HG03045 (cell line): ENCODE measurements around the gene SNX8.
"Not testable (repeated sequence)": the region's sequence is repeated elsewhere in the genome, so short reads cannot be mapped to it uniquely, and the experiment has no call there.

ENCODE experiments used
- ATAC-seq: cut with Tn5 transposase; IDR thresholded peaks from one replicate; pipeline ENCODE4 v1.9.1; 2021; ENCODE audit warnings: mild to moderate bottlenecking, moderate library complexity; ENCODE audit not compliant: unreplicated experiment

Gene SNX8

DNA sequence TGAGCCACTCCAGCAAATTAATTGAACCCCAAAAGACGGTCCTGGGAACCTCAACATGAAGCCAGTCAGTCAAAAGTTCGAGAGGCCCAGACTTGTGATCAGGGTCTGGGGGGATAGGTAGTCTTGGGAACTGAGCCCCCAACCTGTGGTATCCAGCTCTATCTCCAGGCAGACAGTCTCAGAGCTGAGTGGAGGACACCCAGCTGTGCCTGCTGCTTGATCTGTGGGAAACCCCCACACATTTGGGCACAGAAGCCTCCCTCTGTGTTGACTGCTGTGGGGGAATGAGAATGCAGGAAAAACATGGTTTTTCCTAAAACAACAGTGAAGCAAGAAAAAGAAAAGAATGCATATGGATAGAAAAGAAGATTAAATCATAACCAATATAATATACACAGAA, 16.3 kb upstream of the SNX8 start:
- ATAC-seq, result no peak

DNA sequence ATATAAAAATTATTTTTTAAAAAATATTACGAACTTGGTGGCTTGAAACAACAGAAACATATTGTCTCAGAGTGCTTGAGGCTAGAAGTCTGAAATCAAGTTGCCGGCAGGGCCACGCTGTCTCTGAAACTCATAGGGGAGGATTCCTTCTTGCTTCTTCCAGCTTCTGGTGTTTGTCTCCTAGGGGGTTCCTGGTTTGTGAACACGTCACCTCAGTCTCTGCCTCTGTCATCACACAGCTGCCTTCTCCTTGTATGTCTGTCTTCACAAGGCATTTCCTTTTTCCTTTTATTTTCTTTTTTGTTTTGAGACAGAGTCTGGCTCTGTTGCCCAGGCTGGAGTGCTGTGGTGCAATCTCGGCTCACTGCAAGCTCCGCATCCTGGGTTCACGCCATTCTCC, 12.7 kb upstream of the SNX8 start:
- no peak for ATAC-seq

DNA sequence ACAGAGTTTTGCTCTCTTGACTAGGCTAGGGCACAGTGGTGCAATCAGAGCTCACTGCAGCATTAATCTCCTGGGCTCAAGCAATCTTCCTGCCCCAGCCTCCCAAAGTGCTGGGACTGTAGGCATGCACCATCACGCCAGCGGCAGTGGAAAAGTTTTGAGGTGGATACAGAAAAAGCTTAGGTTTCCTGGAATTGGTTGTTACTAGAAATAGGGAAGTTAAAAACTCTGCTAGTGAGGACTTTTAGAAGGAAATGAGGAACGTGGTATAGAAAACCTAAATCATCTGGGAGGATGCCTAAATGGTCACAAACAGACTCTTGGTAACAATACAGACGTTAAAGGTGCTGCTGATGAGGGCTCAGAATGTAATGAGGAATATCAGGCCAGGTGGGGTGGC, 10.9 kb upstream of the SNX8 start:
- no peak for ATAC-seq

DNA sequence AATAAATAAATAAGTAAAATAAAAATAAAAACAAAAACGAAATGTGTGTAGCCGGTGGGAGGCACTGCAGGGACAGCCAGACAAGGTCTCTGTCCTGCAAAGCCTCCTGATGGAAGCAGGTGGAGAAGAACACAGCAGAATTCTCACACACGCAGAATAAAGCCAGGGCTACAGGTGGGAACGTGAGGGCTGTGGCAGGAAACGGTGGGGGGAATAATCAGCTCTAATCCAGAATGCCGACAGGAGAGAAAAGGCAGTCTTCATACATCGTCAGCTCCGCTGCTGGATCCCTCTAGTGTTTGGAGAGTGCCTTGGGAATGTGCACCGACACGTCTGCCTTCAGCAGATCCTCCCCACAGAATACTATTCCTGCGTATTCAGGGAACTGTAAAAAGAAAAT, 6.8 kb upstream of the SNX8 start:
- ATAC-seq, result no peak

DNA sequence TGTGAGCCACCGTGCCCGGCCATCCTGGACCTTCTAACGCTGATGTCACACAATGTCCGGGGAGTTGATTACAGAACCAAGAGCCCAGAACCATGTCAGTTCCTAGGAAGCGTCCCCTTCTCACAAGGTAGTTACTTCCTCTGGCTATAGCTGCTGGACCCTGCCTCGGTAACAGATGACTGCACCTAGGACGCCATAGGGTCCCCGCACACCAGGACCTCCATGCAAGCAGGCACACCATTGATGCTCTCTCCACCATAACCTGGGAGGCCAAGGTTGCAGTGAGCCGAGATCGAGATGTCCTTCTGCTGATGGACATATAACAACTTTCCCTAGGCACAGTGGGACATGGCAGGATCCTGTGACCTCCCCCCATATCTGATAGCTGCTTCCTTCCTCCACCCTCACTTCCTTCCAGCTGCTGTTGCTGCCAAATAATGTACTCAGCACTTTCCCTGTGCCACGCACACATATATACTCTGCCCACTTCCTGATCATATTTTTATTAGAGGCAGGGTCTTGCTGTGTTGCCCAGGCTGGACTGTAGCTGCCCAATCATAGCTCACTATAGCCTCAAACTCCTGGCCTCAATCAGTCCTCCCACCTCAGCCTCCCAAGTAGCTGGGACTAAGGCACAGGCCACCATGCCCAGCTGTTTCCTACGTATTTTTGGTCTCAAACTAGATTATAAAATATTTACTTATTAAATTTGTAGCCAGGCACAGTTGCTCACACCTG, 3.5 kb upstream of the SNX8 start:
- ATAC-seq, result no peak

GRCh38 chr7:2316578-2316977, 2.3 kb upstream of the SNX8 start:
- ATAC-seq, result no peak

GRCh38 chr7:2315787-2316186, 1.5 kb upstream of the SNX8 start:
- no peak for ATAC-seq

DNA sequence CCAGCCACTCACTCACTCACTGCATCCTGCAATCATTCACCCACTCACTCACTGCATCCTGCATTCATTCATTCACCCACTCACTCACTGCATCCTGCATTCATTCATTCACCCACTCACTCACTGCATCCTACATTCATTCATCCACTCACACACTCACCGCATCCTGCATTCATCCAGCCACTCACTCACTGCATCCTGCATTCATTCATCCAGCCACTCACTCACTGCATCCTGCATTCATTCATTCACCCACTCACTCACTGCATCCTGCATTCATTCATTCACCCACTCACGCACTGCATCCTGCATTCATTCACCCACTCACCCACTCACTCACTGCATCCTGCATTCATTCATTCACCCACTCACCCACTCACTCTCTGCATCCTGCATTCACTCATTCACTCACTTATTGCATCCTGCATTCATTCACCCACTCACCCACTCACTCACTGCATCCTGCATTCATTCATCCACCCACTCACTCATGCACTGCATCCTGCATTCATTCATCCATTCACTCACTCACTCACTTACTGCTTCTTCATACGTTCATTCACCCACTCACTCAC, 802 bp upstream of the SNX8 start:
- not testable (repeated sequence) for ATAC-seq

- peak; percentile 17 for ATAC-seq
These were observed 612 bp downstream of the SNX8 start for GRCh38 chr7:2313450-2314208.

DNA sequence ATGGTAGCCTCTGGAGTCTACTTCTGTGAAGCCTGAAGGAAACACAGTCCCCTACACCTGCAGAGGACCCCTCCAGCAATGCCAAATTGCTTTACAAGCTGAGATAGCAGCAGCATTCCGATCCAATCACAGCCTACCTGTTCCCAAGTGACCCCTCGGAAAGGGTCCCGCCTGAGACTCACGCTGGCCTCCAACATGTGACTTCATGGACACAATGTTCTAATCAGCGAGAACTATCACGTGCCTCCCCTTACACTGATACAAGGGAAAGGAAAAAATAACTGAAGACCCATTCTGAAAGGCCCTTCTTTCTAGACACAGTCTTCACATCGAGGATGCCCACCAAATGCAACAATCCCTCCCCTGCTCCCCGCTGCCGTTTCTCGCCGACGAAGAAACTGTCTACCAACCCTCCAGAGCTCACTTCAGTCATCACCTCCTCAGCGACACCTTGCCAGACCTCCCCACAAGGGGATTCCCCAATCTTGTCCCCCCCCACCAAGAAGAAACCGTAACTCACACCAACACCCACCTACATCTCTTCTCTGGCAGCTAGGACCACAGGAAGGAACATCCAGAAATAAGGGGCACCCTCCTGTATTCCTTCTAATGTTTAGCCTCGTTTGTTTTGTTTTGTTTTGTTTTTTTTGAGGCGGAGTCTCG, 1.8 kb downstream of the SNX8 start:
- ATAC-seq, result no peak

GRCh38 chr7:2309889-2310331, 4.3 kb downstream of the SNX8 start:
- no peak for ATAC-seq

- peak; percentile 49 for ATAC-seq
These were observed 6.5 kb downstream of the SNX8 start for GRCh38 chr7:2307690-2308107.

- ATAC-seq, result no peak
These were observed 7.6 kb downstream of the SNX8 start for GRCh38 chr7:2306688-2307087.

- ATAC-seq, result not testable (repeated sequence)
These were observed 9.0 kb downstream of the SNX8 start for GRCh38 chr7:2305258-2305657.

- not testable (repeated sequence) for ATAC-seq
These were observed 10.7 kb downstream of the SNX8 start for GRCh38 chr7:2303520-2303919.

- not testable (repeated sequence) for ATAC-seq
These were observed 11.4 kb downstream of the SNX8 start for GRCh38 chr7:2302743-2303397.

GRCh38 chr7:2301511-2301863, 12.8 kb downstream of the SNX8 start:
- no peak for ATAC-seq

DNA sequence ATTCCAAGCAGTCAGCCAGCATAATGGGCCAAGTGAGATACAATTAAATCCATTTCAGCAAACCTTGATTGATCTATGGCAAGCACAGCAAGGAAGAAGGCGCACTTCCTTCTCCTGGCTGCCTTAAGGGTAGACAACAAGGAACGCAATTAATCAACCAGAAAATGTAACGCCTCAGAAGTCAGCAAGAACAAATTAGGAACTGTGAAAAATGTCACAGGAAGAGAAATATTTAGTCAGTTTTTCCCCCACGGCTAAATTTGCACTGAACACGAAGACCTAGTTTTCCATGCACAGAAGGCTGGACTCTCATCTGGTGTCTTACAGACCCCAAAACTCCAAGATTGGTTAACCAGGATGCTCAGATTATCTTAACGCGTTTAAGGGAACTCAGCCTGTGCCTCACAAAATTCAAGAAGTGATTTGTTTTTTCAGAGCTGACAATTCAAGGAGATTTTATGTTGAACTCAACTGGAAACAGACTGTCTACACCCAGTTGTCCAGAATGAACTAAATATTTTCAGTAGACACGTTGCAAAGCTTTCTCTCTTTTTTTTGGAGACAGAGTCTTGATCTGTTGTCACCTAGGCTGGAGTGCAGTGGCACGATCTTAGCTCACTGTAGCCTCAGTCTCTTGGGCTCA, 14.2 kb downstream of the SNX8 start:
- ATAC-seq, result no peak

- peak; percentile 46 for ATAC-seq
These were observed 15.0 kb downstream of the SNX8 start for GRCh38 chr7:2299131-2299829.

DNA sequence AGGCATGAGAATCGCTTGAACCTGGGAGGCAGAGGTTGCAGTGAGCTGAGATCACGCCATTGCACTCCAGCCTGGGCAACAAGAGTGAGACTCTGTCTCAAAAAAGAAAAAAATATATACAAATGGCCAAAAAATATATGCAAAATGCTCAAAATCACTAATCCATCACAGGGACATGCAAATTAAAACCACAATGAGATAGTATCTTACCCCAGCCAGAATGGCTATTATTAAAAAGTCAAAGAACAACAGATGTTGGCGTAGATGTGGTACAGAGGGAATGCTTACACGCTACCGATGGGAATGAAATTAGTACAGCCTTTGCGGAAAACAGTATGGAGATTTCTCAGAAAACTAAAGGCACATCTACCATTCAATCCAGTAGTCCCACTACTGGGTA, 17.4 kb downstream of the SNX8 start:
- ATAC-seq, result no peak
